ENCODE results near the gene WSCD1. TPM values are rescaled to one million over a fixed set of nuclear protein-coding genes. Genes with fewer than 3 reads are reported as not detected.

Gene WSCD1
- total RNA-seq, 2 donors from 2014 or later, result 28.5 to 50.0 TPM

DNA sequence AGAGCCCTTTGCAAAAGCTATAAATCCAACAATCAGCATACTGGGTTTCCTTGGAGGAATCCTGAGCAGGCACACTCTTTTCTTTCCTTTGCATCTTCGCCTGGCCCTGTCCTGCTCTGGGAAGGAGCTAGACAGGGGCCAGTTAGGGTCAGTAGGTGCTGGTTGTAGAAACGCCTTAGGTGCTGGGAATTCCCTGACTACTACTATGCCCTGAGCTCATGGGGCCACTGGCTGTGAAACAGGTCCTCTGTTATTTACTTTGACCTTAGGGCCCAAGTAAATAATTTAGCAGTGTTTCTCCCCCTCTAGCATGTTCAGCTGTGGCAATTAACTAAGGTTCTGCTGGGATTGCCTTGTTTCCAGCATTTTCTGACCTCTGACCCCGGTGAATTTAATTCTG, 15.8 kb upstream of the WSCD1 start:
- ATAC-seq (no peak), DNase-seq (no peak)
- intact Hi-C loops (cut with DNase I, micrococcal nuclease), result no loop called here

DNA sequence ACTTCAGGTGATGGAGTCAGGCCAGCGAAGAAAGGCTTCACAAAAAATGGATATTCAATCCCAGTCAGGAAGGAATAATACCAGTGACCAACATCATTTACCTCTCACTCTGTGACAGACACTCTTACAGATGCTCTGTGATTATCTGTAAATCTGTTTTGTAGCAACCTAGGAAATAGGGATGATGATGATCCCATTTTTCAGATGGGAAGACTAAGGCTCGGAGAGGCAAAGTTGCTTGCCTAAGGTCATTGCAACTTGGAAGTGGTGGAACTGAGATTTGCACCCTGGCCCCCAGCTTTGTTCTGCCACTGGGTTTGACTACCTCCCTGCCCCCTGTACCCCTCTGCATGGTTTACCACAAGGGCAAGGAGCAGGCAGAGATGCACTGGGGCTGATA, 14.1 kb upstream of the WSCD1 start:
- ATAC-seq, result no peak
- intact Hi-C loops (cut with DNase I, micrococcal nuclease), result no loop called here

DNA sequence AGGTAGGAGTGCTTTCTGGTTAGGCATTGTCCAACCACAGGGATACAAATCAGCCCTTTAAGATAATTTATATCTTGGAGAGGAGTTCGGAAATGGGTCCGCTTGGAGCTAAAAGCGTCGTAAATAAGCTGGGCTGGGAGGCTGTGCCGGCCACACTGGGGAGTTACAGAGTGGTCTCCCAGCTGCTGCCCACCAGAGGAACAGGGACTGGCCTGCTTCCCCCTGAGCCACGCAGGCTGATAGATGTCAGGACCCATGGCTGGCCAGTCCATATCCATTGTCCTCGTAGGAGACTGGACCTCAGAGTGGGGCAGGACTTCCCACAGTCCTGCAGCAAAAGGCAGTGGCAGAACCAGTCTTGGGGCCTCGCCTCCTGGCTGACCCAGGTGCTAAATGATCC, 12.6 kb upstream of the WSCD1 start:
- ATAC-seq (no peak), DNase-seq (no peak)
- intact Hi-C loops (cut with DNase I, micrococcal nuclease), result no loop called here

More for the DNA sequence above, 14.1 kb upstream of the WSCD1 start:
- DNase-seq, result no peak

DNA sequence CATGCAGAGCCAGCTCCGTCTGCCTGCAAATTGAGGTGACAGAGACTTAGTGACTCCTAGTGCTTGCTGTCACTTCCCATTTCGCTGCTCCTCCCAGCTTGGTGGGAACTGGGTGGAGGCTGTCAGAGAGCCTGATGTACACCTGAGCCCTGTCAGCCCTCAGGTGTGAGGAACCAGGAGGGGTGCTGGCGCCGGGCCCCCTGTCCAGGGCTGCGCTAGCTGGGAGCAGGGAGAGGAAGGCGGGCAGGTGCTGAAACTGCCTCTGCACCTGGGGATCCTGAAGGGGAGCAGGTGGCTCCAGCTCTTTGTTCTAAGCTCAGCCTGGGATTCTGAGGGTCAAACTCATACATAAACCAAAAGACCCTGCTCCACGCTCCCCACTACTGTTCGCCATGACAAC, 10.8 kb upstream of the WSCD1 start:
- intact Hi-C loops (cut with DNase I, micrococcal nuclease), result no loop called here
- no peak for DNase-seq
- no peak for ATAC-seq

DNA sequence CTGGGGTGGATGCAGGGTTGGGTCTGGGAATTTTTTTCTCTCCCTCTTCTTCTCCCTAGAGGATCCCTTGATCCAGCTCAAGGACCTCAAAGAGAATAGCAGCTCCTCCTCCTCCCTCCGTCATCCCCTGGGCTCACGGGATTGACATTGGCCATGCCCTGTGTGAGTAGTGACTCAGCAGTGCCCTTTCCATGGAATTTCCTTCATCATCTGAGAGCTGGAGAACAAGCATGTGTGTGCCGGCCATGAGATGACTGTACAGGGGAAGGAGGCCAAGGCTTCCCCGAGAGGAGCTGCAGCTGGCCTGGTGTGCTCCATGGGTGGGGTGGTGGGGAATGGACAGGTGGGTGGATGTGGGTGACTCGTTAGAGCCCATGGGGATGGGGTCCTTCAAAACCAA, 8.9 kb upstream of the WSCD1 start:
- ATAC-seq (no peak), DNase-seq (no peak)
- intact Hi-C loops (cut with DNase I, micrococcal nuclease), result no loop called here

DNA sequence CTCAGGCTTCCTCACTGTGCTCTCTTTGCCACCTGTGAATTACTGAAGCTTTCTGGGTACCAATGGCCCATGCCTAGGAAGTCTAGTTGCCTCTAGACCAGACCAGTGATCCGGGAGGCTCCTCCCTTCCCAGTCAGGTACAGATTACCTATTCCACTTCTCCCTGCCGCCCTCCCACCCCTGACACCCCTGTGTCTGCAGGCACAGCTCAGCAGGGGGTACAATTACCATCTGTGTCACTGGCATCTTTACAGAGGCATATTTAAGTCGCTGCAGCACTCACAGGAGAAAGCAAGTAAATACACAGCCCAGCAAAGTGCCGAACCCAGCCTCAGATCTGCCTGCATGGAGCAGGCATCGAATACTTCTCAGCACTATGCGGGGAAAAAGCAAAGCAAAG, 5.3 kb upstream of the WSCD1 start:
- DNase-seq (no peak), ATAC-seq (no peak)
- intact Hi-C loops (cut with DNase I, micrococcal nuclease), result no loop called here

DNA sequence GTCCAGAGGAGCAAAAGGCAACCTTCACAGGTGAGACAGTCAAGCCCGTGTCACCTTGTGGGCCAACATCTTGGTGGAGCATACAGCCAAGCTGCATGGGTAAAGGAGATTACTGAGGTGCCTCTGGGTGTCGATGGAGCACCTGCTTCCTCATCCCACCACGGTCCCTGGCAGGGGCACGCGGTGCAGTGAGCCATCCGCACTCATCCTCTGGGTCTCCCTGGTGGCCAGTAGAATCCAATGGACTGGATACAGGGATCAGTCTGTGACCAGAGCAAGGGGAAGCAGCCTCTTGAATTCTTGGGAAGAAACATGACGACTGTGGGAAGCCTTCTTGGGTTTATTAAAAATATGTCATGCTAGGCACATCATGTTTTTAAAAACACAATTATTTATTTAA, 4.8 kb upstream of the WSCD1 start:
- DNase-seq, result no peak
- intact Hi-C loops (cut with DNase I, micrococcal nuclease), result no loop called here
- ATAC-seq, result no peak

DNA sequence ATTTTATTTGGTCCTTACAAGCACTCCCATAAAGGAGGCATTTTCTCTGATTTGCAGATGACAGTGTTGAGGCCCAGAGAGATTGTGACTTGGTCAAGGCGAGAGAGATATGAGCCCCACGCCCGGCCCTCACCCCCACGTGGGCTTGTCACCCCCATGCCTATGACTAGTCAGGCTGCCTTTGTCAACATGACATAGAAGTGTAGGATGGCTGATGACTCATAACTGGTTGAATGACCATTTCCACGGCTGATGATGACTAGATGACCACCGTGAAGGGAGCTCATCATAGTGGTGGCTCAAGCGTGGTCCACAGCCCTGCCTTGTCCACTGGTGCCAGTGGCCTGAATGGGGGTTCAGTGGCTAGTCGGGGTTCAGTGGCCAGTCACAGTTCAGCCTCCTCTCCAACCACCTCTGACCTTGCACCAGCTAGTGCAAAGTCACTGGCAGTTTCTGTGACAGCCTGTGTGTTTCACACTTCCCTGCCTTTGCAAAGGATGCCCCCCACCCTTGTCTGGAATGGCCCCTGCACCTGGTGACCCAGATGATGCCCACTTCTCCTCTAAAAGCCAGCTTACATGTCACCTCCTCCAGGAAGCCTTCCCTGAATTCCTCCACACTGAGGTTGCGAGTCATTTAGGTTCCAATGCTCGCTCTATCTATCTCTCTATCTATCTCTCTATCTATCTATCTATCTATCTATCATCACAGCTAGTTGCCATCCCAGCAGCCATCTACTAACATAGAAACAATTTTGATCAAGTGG, 3.8 kb upstream of the WSCD1 start:
- no peak for DNase-seq
- ATAC-seq, result no peak
- intact Hi-C loops (cut with DNase I, micrococcal nuclease), result no loop called here

DNA sequence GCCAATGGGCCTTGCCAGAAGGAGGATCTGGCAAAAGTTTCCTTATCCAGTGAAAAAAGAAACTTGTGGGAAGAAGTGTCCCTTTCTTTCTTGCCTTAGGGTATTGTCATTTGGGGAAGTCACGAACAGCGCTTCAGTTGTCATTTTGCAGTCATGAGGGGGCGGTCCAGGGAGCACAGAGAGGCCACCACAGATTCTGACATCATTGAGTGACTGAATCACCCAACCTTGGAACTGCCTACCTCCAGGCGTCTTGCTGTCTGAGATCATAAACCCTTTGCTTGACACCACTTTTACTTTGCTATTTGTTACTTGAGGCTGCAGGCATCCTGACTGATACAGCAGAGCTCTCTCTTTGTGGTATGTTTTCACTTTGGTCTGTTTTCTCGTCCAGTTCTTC, 3.1 kb upstream of the WSCD1 start:
- DNase-seq (no peak), ATAC-seq (no peak)
- intact Hi-C loops (cut with DNase I, micrococcal nuclease), result no loop called here

DNA sequence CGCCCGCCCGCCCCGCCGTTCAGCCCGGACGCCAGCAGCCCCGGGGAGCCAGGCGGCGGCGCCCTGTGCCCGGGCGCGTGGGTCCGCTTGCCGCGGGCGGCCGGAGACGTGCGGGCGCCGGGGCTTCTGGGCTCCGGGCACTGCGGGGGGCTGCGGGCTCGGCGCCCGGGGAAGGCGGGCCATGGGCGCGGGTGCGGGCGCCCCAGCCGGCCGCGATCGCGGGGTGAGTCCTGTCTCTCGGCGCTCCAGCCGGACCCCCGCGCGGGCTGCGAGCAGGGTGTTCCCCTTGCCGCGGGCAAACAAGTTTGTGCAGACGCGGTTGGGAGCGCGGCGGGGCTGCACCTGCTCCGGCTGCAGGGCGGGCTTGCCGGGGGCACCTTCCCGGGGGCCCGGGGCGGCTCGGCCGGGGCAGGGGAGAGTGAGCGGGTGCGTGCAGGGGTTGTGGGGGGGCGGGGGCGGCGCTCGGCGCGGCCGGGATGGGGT, 292 bp downstream of the WSCD1 start:
- DNase-seq (peak in 1 of 2 donors; percentile 21), ATAC-seq (peak; percentile 0)
- intact Hi-C loops (cut with DNase I, micrococcal nuclease), result no loop called here

DNA sequence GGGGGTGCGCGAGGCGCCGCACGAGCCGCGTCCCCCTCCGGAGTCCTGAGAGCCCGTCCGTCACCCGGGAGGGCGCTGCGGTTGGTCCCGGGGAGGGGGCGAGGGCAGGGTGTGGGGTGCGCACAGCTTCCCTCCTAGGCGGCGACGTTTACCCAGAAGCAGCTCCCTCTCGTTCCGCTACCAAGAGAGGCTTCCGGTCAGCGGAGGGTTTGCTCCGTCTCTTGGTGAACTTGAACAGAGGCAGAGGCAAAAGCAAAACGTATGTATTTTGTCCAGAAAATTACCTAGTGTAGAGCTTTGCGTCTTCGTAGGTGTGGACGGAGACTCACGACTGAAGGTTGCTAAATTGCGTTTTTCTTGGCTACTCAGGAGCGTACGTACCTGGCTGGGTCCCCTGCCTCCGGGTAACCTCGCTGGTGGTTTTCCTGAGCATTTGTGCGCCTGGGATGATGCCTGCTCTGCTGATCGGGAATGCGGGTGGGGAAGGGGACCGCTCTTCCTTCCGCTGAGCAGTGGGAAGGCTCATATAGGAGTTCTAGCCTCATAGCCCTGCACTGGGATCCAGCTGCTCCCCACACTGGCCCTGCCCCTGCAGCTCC, 833 bp downstream of the WSCD1 start:
- peak in 1 of 2 donors; percentile 38 for DNase-seq
- ATAC-seq, result peak; percentile 41
- intact Hi-C loops (cut with DNase I, micrococcal nuclease), result no loop called here

DNA sequence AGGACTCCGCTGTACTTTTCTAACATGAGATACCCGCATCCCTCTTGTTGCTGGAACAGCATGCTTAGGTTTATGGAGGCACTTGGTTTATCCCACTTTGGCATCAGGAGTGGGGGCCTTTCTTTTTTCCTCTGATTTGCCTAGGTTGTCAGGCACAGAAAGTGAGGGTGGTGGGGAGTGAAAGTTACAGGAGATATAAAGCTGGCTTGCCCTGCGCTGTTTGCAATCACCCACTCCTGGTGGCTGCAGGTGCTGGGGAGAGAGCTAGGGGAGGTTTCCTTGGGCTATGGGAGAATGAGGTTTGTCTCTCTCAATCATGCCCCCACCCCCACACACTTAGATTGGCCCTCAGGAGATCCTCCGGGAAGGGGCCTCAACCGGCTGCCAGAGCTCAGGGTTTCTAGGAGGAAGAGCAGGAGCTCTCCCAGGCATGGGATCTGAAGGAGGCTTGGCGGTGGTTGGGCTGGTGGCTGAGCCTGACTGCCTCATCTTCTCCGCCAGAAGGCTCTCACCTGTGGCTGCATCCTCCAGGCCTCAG, 1.4 kb downstream of the WSCD1 start:
- ATAC-seq (no peak), DNase-seq (no peak)
- intact Hi-C loops (cut with DNase I, micrococcal nuclease), result no loop called here

DNA sequence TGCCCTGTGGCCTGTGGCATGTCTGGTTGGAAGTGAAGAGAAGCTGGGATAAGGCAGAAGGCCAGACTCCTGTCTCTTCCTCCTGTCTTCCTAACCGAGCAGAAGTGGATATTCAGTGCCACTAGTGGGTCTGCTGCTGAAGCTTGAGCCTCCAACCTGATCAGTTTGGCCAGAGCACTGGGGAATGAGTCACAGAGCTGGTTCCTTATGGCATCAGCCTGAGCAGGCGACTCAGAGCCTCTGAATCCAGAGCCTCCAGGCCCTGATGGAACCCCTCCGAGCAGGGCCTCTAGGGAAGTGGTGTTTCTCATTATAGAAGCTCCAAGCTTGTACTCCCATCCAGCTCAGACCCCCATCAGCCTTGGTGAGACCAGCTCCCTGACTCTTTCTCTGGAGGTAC, 2.0 kb downstream of the WSCD1 start:
- ATAC-seq (no peak), DNase-seq (no peak)
- intact Hi-C loops (cut with DNase I, micrococcal nuclease), result no loop called here

DNA sequence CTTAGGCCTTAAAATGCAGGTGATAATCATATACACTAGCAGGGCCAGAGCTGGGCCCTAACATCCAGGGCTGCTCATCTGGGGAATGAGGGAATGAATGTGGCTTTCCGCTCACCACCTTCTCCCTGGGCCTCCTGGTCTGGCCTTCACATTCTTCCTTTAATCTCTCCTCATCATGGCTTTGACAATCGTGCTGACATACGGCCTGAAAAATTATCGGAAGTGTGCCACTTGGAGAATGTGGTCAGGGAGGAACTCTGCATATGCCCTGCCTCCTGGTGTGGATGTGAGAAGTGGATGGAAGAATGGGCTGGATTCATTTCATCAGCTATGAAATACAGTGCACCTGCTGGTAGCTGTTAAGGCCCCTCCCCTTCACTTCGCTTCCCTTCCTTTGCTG, 2.4 kb downstream of the WSCD1 start:
- no peak for DNase-seq
- intact Hi-C loops (cut with DNase I, micrococcal nuclease), result no loop called here
- no peak for ATAC-seq

DNA sequence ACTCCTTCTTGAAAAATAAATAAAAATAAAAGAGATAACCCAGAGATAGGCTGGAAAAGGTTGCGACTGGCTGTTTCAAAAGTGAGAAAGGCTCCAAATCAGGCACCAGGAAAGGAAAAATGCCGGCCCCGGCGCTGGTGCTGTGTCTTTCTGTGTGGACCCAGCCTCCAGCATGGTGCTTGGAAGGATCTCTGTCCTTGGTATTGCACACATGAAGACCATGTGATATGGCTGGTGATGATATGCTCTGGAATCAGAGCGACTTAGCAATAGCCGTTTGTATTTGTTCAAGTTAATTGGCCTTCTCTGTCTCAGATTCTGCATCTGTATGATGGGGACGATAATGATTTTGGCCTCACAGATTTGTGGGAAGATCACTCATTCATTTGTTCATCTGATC, 3.4 kb downstream of the WSCD1 start:
- DNase-seq, result no peak
- intact Hi-C loops (cut with DNase I, micrococcal nuclease), result no loop called here
- no peak for ATAC-seq

DNA sequence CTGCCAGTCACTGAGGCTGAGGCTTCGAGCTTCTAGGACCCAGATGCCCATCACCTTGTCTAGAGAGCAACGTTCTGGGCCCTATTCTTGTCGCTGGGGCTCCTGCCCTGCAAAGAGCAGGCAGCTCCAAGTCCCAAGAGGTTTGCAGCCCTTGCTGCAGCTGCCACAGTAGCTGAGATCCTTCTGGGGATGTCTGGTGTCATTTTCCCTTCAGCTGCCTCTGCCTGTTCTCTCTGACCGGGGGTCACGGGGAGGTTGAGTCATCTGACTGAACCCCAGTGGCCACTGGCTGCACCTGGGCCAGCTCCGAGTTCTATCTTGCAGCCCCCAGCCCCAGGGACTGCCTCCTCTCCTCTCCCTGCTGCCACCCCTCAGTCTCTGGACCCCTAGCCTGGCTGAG, 4.9 kb downstream of the WSCD1 start:
- intact Hi-C loops (cut with DNase I, micrococcal nuclease), result no loop called here
- DNase-seq, result no peak
- ATAC-seq, result no peak

DNA sequence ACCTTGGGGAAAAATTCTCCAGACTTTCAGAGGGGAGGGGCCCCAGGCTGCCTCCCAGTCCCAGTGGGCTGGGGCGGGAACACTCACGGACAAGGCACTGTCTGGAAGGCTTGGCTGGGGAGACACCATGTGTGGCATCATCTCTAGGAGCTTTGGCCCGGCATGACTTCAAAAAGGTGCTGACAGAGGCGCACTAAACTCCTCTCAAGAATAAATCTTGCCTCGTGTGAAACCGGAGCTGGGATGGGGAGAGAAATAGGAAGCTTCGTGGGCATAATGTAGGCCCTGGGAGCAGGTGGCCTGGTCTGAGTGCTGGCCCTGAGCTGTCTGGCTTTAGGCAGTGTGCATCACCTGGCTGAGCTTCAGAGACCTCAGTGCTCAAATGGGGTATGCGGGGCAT, 5.7 kb downstream of the WSCD1 start:
- ATAC-seq (no peak), DNase-seq (no peak)
- intact Hi-C loops (cut with DNase I, micrococcal nuclease), result no loop called here

DNA sequence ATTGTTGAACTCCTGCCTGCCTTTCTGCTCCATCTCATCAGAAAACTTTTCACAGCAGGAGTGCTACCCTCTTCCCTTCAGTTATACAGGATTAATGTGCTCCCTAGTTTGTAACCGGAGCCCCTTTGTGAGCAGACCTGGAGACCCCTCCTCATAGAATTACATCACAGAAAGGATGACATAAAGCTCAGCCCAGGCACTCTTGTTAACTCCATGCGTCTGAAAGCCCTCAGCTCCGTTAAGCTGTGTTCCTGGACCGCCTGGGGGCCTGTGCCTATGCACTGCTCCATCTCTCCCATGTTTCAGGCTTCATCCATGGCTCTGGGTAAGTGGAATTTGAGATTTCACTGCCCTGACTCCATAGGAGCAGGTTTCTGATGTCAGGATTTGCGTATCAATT, 7.6 kb downstream of the WSCD1 start:
- intact Hi-C loops (cut with DNase I, micrococcal nuclease), result no loop called here
- ATAC-seq (no peak), DNase-seq (no peak)

DNA sequence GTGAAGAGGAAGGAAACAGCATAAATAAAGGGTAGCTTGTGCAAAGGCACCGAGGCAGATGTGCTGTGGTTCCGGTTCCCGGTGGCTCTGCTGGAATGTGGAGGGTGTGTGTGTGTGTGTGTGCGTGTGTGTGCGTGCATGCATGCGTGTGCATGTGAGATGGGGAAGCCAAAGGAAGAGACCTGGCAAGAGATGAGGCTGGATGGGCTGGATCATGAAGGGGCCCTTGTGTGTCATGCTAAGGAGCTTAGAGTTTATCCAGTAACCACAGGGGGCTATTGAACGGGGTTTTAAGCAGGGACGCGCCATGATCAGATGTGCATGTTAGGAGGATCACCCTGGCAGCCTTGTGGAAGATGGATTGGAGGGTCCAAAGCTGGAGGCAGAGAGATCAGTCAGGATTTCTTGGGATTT, 8.3 kb downstream of the WSCD1 start:
- ATAC-seq, result no peak
- intact Hi-C loops (cut with DNase I, micrococcal nuclease), result no loop called here
- DNase-seq, result no peak

DNA sequence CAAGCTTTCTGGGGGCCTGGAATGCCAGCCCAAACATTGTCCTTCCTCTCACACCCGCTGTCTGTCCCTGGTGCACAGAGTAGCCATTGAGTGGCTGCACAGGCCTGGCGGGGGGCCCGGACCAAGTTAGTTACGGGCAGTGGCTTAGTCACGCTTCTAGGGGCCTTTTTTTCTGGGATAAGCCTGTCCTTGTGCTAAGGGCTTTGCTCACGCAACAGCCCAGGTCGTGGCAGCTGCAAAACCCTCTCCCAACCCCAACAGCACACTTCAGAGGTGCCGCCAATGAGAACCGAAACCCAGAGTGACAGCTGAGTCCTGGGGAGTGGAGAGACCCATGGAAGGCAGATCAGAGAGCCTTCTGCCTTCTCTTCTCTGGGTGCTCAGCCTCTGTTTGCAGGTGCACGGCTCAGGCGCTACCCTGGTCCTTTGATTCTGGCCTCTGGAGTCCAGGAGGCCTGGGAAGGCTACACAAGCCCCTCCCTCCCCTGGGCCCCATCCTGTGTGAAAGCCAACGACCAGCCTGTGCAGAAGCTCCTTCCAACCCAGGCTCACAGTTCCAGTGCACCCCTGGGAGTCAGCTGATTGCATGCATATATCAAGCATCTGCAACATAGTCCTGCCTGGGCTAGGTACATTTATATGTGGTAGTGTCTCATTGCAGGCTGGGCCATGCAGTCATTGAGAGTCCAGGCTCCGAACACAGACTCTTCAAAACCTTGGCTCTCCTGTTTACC, 9.1 kb downstream of the WSCD1 start:
- DNase-seq (no peak), ATAC-seq (no peak)
- intact Hi-C loops (cut with DNase I, micrococcal nuclease), result no loop called here

Measured in left colon (tissue), 2 donors.